NCI-H146 (cell line): ENCODE data around the gene FAM162A.
"Not testable (repeated sequence)": the region's sequence is repeated elsewhere in the genome, so short reads cannot be mapped to it uniquely, and the experiment has no call there.

Source experiments
- DNase-seq: peaks from one replicate; lab custom pipeline; 2025; lab: John Stamatoyannopoulos, UW

Gene FAM162A

GRCh38 chr3:122416966-122417365 lies 33.0 kb downstream of the FAM162A start:
- DNase-seq, result no peak

GRCh38 chr3:122421101-122421500 lies 37.1 kb downstream of the FAM162A start:
- DNase-seq, result no peak

- DNase-seq, result no peak
These were observed 37.9 kb downstream of the FAM162A start for GRCh38 chr3:122421836-122422235.

GRCh38 chr3:122427857-122428471 lies 44.0 kb downstream of the FAM162A start:
- no peak for DNase-seq

- no peak for DNase-seq
These were observed 46.4 kb downstream of the FAM162A start for GRCh38 chr3:122430371-122430770.

GRCh38 chr3:122435950-122436349 lies 52.0 kb downstream of the FAM162A start:
- no peak for DNase-seq

GRCh38 chr3:122443090-122443489 lies 59.1 kb downstream of the FAM162A start:
- no peak for DNase-seq

GRCh38 chr3:122443762-122444490 lies 59.9 kb downstream of the FAM162A start:
- DNase-seq, result not testable (repeated sequence)

GRCh38 chr3:122444491-122444887 lies 60.5 kb downstream of the FAM162A start:
- DNase-seq, result not testable (repeated sequence)

GRCh38 chr3:122448218-122448617 lies 64.2 kb downstream of the FAM162A start:
- DNase-seq, result not testable (repeated sequence)

- DNase-seq, result no peak
These were observed 67.4 kb downstream of the FAM162A start for GRCh38 chr3:122451371-122451770.

GRCh38 chr3:122456074-122456473 lies 72.1 kb downstream of the FAM162A start:
- no peak for DNase-seq

GRCh38 chr3:122457706-122458105 lies 73.7 kb downstream of the FAM162A start:
- no peak for DNase-seq

GRCh38 chr3:122458992-122459391 lies 75.0 kb downstream of the FAM162A start:
- DNase-seq, result peak; percentile 4

- no peak for DNase-seq
These were observed 77.8 kb downstream of the FAM162A start for GRCh38 chr3:122461806-122462205.
